Mesenchymal stem cell (in vitro differentiated cells and primary cell): ENCODE results near the gene MAP2K5.

Experiments
- DNase-seq: peaks from one replicate; pipeline ENCODE4 v3.0.0-alpha.2; 2013
- H2AFZ ChIP-seq: one replicate; pipeline ENCODE4 v1.6.1; 2013; ENCODE audit warnings: low read depth, mild to moderate bottlenecking, control low read depth, inconsistent platforms, low read length, moderate library complexity
- H2AK5ac ChIP-seq: 2 replicates; pipeline ENCODE4 v1.6.1; 2013; ENCODE audit warnings: low read length, moderate library complexity, mild to moderate bottlenecking, inconsistent platforms; ENCODE audit not compliant: severe bottlenecking
- H2BK120ac ChIP-seq: one replicate; pipeline ENCODE4 v1.6.1; 2013; ENCODE audit warnings: low read depth, mild to moderate bottlenecking, inconsistent platforms, low read length, moderate library complexity
- H2BK12ac ChIP-seq, 2 experiments: one replicate each; pipeline ENCODE4 v1.6.1; 2013; ENCODE audit warnings: inconsistent platforms in 2 of 2, low read length in 2 of 2, mild to moderate bottlenecking in 2 of 2, moderate library complexity in 2 of 2, control low read depth in 1 of 2
- H2BK15ac ChIP-seq: one replicate; pipeline ENCODE4 v1.6.1; 2013; ENCODE audit warnings: mild to moderate bottlenecking, low read depth, inconsistent platforms; ENCODE audit not compliant: poor library complexity, severe bottlenecking
- H2BK5ac ChIP-seq: 2 replicates; pipeline ENCODE4 v1.6.1; 2013; ENCODE audit warnings: low read depth, mild to moderate bottlenecking, low read length, control low read depth, inconsistent platforms; ENCODE audit not compliant: poor library complexity, severe bottlenecking
- H3K14ac ChIP-seq, 2 experiments: one replicate each; pipeline ENCODE4 v1.6.1; 2013; ENCODE audit warnings: inconsistent platforms in 2 of 2, low read length in 2 of 2, control low read depth in 1 of 2, mild to moderate bottlenecking in 1 of 2, moderate library complexity in 1 of 2
- H3K18ac ChIP-seq, 2 experiments: one replicate each; pipeline ENCODE4 v1.6.1; 2013; ENCODE audit warnings: inconsistent platforms in 2 of 2, low read length in 2 of 2, control low read depth in 1 of 2, low read depth in 1 of 2, mild to moderate bottlenecking in 1 of 2
- H3K23ac ChIP-seq, 2 experiments: one replicate each; pipeline ENCODE4 v1.6.1; 2013; ENCODE audit warnings: inconsistent platforms in 2 of 2, low read length in 2 of 2, mild to moderate bottlenecking in 2 of 2, moderate library complexity in 2 of 2, control low read depth in 1 of 2
- H3K27ac ChIP-seq: 2 replicates; pipeline ENCODE4 v1.5.1; 2013; ENCODE audit warnings: mild to moderate bottlenecking, moderate library complexity, low read length, control low read depth, inconsistent platforms; ENCODE audit not compliant: poor library complexity, severe bottlenecking
- H3K27me3 ChIP-seq, 2 experiments: 2 replicates each; pipeline versions ENCODE4 v1.6.1 to v1.7.0; 2013; ENCODE audit warnings: low read length in 2 of 2, mild to moderate bottlenecking in 2 of 2, moderate library complexity in 2 of 2, control low read depth in 1 of 2, inconsistent platforms in 1 of 2; ENCODE audit not compliant: control insufficient read depth in 1 of 2, insufficient read depth in 1 of 2
- H3K36me3 ChIP-seq, 2 experiments: 2 replicates each; pipeline versions ENCODE4 v1.6.1 to v1.7.0; 2013; ENCODE audit warnings: low read length in 2 of 2, control low read depth in 1 of 2, inconsistent platforms in 1 of 2, low read depth in 1 of 2, mild to moderate bottlenecking in 1 of 2; ENCODE audit not compliant: insufficient read depth in 2 of 2, control insufficient read depth in 1 of 2
- H3K4ac ChIP-seq, 2 experiments: one replicate each; pipeline ENCODE4 v1.6.1; 2013; ENCODE audit warnings: inconsistent platforms in 2 of 2, low read length in 2 of 2, mild to moderate bottlenecking in 2 of 2, moderate library complexity in 2 of 2, control low read depth in 1 of 2, low read depth in 1 of 2
- H3K4me1 ChIP-seq: 2 replicates; pipeline ENCODE4 v1.6.1; 2013; ENCODE audit warnings: low read depth, low read length, control low read depth; ENCODE audit not compliant: control insufficient read depth, insufficient read depth
- H3K4me2 ChIP-seq: 2 replicates; pipeline ENCODE4 v1.6.1; 2013; ENCODE audit warnings: low read length, mild to moderate bottlenecking, inconsistent platforms; ENCODE audit not compliant: poor library complexity, severe bottlenecking
- H3K4me3 ChIP-seq, 2 experiments: 2 replicates each; pipeline versions ENCODE4 v1.5.1 to v1.7.0; 2013; ENCODE audit warnings: low read length in 2 of 2, mild to moderate bottlenecking in 2 of 2, control low read depth in 1 of 2, low read depth in 1 of 2; ENCODE audit not compliant: insufficient read depth in 1 of 2
- H3K79me1 ChIP-seq: replicated peaks from 2 replicates; pipeline ENCODE4 v1.6.1; 2013; ENCODE audit warnings: mild to moderate bottlenecking, control low read depth, low read length, inconsistent platforms; ENCODE audit not compliant: poor library complexity, severe bottlenecking
- H3K9ac ChIP-seq: 2 replicates; pipeline ENCODE4 v1.7.0; 2013; ENCODE audit warnings: mild to moderate bottlenecking, low read length, moderate library complexity
- H3K9me3 ChIP-seq: 2 replicates; pipeline ENCODE4 v1.7.0; 2013; ENCODE audit warnings: mild to moderate bottlenecking, low read length; ENCODE audit not compliant: control insufficient read depth
- H4K8ac ChIP-seq: one replicate; pipeline ENCODE4 v1.6.1; 2013; ENCODE audit warnings: inconsistent platforms, mild to moderate bottlenecking, low read length, moderate library complexity
- H4K91ac ChIP-seq: one replicate; pipeline ENCODE4 v1.6.1; 2013; ENCODE audit warnings: mild to moderate bottlenecking, low read length, inconsistent platforms
- WGBS: methylation state at CpG from one replicate; pipeline ENCODE4 v1.1.7; 2013; ENCODE audit warnings: mixed read lengths; 5-methylcytosine and 5-hydroxymethylcytosine counted together

Gene MAP2K5

GRCh38 chr15:67531379-67531914, 11.1 kb upstream of the MAP2K5 start:
- no peak overlapping the region for H2AK5ac ChIP-seq
- no peak overlapping the region for H2BK15ac ChIP-seq
- peaks cover 0 to 36% of the 10 kb centered on the region in 2 experiments for H3K36me3 ChIP-seq
- no peak for DNase-seq
- WGBS, result 100% methylated on average over 1 of the region's 3 CpGs
- no peak overlapping the region for H2AFZ ChIP-seq
- no peak overlapping the region for H2BK5ac ChIP-seq
- no peak overlapping the region for H2BK120ac ChIP-seq
- no peaks in the 10 kb centered on the region for H3K4me1 ChIP-seq
- H3K79me1 ChIP-seq, result no peaks in the 10 kb centered on the region
- H3K4me3 ChIP-seq, result no peak overlapping the region
- H4K8ac ChIP-seq, result no peak overlapping the region
- no peak overlapping the region for H3K23ac ChIP-seq
- no peaks in the 10 kb centered on the region for H3K27me3 ChIP-seq
- no peak overlapping the region for H3K4me2 ChIP-seq
- H2BK12ac ChIP-seq, result no peak overlapping the region
- no peak overlapping the region for H3K14ac ChIP-seq
- no peak overlapping the region for H3K4ac ChIP-seq
- H3K18ac ChIP-seq, result no peak overlapping the region
- peak overlapping the region; percentile 50 for H3K9ac ChIP-seq
- H3K9me3 ChIP-seq, result no peaks in the 10 kb centered on the region
- no peak overlapping the region for H3K27ac ChIP-seq
- no peak overlapping the region for H4K91ac ChIP-seq

GRCh38 chr15:67533873-67534272, 8.6 kb upstream of the MAP2K5 start:
- Histone ChIP-seq H3K14ac (no peak overlapping the region), H2BK5ac (no peak overlapping the region), H2AFZ (no peak overlapping the region), H3K79me1 (no peaks in the 10 kb centered on the region), H3K18ac (no peak overlapping the region), H2AK5ac (no peak overlapping the region), H2BK15ac (no peak overlapping the region), H3K27me3 (no peaks in the 10 kb centered on the region), H3K27ac (no peak overlapping the region), H4K8ac (no peak overlapping the region), H2BK12ac (no peak overlapping the region), H3K4me1 (no peaks in the 10 kb centered on the region), H4K91ac (no peak overlapping the region), H3K4ac (no peak overlapping the region), H3K9ac (no peak overlapping the region), H3K36me3 (peaks cover 0 to 12% of the 10 kb centered on the region in 2 experiments), H2BK120ac (no peak overlapping the region), H3K9me3 (no peaks in the 10 kb centered on the region), H3K4me3 (no peak overlapping the region), H3K4me2 (no peak overlapping the region), H3K23ac (no peak overlapping the region)
- DNase-seq, result no peak
- WGBS, result 96% methylated on average over 1 of the region's 1 CpG

GRCh38 chr15:67534360-67534759, 8.1 kb upstream of the MAP2K5 start:
- no peak overlapping the region for H3K14ac ChIP-seq
- no peaks in the 10 kb centered on the region for H3K4me1 ChIP-seq
- no peaks in the 10 kb centered on the region for H3K27me3 ChIP-seq
- no peak overlapping the region for H3K23ac ChIP-seq
- peak overlapping the region; percentile 57 for H2BK5ac ChIP-seq
- DNase-seq, result no peak
- no peak overlapping the region for H2BK15ac ChIP-seq
- no peak overlapping the region for H3K27ac ChIP-seq
- 88% methylated on average over 1 of the region's 1 CpG for WGBS
- H3K18ac ChIP-seq, result no peak overlapping the region
- H4K8ac ChIP-seq, result no peak overlapping the region
- no peak overlapping the region for H3K4ac ChIP-seq
- H4K91ac ChIP-seq, result no peak overlapping the region
- H3K4me3 ChIP-seq, result no peak overlapping the region
- H2AK5ac ChIP-seq, result no peak overlapping the region
- peaks cover 0 to 7% of the 10 kb centered on the region in 2 experiments for H3K36me3 ChIP-seq
- no peak overlapping the region for H2BK12ac ChIP-seq
- H2AFZ ChIP-seq, result no peak overlapping the region
- no peaks in the 10 kb centered on the region for H3K79me1 ChIP-seq
- no peaks in the 10 kb centered on the region for H3K9me3 ChIP-seq
- no peak overlapping the region for H2BK120ac ChIP-seq
- no peak overlapping the region for H3K9ac ChIP-seq
- H3K4me2 ChIP-seq, result no peak overlapping the region

- Histone ChIP-seq H3K4me3 (no peak overlapping the region), H2BK120ac (no peak overlapping the region), H4K8ac (no peak overlapping the region), H3K18ac (no peak overlapping the region), H2AK5ac (no peak overlapping the region), H2BK12ac (no peak overlapping the region), H3K9ac (no peak overlapping the region), H3K14ac (no peak overlapping the region), H3K27me3 (no peaks in the 10 kb centered on the region), H3K27ac (no peak overlapping the region), H3K4ac (no peak overlapping the region), H3K9me3 (no peaks in the 10 kb centered on the region), H2BK15ac (no peak overlapping the region), H2AFZ (no peak overlapping the region), H3K23ac (no peak overlapping the region), H2BK5ac (no peak overlapping the region), H3K4me1 (peaks cover 3% of the 10 kb centered on the region), H4K91ac (no peak overlapping the region), H3K36me3 (no peaks in the 10 kb centered on the region), H3K4me2 (no peak overlapping the region), H3K79me1 (peaks cover 4% of the 10 kb centered on the region)
- WGBS, result 98% methylated on average over 1 of the region's 1 CpG
- no peak for DNase-seq
Observed at GRCh38 chr15:67537771-67538170, 4.7 kb upstream of the MAP2K5 start.
